HG03103 (cell line): Measurements from ENCODE around the gene ALDOC.

ENCODE experiments used
- ATAC-seq: cut with Tn5 transposase; IDR thresholded peaks from one replicate; pipeline ENCODE4 v1.9.1; 2021; ENCODE audit warnings: low read depth; ENCODE audit not compliant: unreplicated experiment

ALDOC gene

GRCh38 chr17:28553000-28553505, 23.6 kb downstream of the ALDOC start:
- ATAC-seq: no peak

- ATAC-seq: no peak
These were observed 24.3 kb downstream of the ALDOC start, which contains the start of gene UNC119 for GRCh38 chr17:28552176-28552999. TSS of gene UNC119 (minus strand) at chr17:28552624. CDS start at chr17:28552557, 67 bp downstream.

- ATAC-seq: no peak
These were observed 25.1 kb downstream of the ALDOC start for GRCh38 chr17:28551421-28552175.

- ATAC-seq: no peak
These were observed 25.8 kb downstream of the ALDOC start for GRCh38 chr17:28550858-28551257.

GRCh38 chr17:28549236-28550132, 27.2 kb downstream of the ALDOC start:
- ATAC-seq: no peak

GRCh38 chr17:28548417-28549130, 28.1 kb downstream of the ALDOC start:
- no peak for ATAC-seq

- no peak for ATAC-seq
These were observed 28.9 kb downstream of the ALDOC start for GRCh38 chr17:28547623-28548416.

GRCh38 chr17:28547096-28547622, 29.5 kb downstream of the ALDOC start:
- ATAC-seq: no peak

- ATAC-seq: no peak
These were observed 30.8 kb downstream of the ALDOC start for GRCh38 chr17:28545787-28546415.

- ATAC-seq: no peak
These were observed 31.6 kb downstream of the ALDOC start for GRCh38 chr17:28545141-28545503.

GRCh38 chr17:28544402-28545140, 32.1 kb downstream of the ALDOC start:
- no peak for ATAC-seq

GRCh38 chr17:28541439-28541838, 35.3 kb downstream of the ALDOC start:
- no peak for ATAC-seq

- ATAC-seq: no peak
These were observed 36.5 kb downstream of the ALDOC start for GRCh38 chr17:28540231-28540630.

- ATAC-seq: no peak
These were observed 38.3 kb downstream of the ALDOC start for GRCh38 chr17:28538296-28538895.

- ATAC-seq: no peak
These were observed 39.5 kb downstream of the ALDOC start for GRCh38 chr17:28537219-28537610.

- ATAC-seq: no peak
These were observed 40.0 kb downstream of the ALDOC start for GRCh38 chr17:28536532-28537218.
